Right lung (tissue), 5 donors: Measurements from ENCODE around the gene BLM. TPM values are rescaled to one million over a fixed set of nuclear protein-coding genes. Genes with fewer than 3 reads are reported as not detected.
"Not testable (repeated sequence)": the region's sequence is repeated elsewhere in the genome, so short reads cannot be mapped to it uniquely, and the experiment has no call there.

Source experiments
- DNase-seq, 2 donors: peaks; one replicate each; pipeline ENCODE4 v3.0.0-alpha.2; 2013
- polyA plus RNA-seq, 5 donors: library from polyadenylated mRNA; unstranded; fragments of 120-200 nt; gene quantifications; one replicate each; pipeline versions ENCODE4 v1.2.1 to v1.2.3, GENCODE V29; 2013; ENCODE audit warnings: inconsistent platforms in 1 of 5, low replicate concordance in 1 of 5; ENCODE audit not compliant: insufficient read length in 5 of 5, insufficient read depth in 1 of 5

The BLM gene
- polyA plus RNA-seq, 5 donors, result 6.5 to 16.3 (median 10.5) TPM

DNA sequence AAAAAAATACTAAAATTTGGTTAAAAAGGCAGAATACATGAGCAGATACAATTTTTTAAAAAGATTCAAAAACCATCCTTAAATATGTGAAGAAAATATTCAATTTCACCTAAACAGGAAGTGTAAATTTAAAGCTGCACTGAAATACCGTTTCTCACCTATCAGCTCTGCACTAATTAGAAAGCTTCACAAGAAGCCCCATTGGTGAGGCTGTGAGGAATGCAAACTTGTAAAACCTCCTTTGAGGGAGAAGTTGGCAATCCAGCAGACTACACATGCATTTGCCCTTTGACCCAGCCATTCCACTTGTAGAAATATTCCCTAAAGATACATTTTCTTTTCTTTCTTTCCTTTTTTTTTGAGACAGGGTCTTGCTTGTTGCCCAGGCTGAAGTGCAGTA, 18.8 kb downstream of the BLM start:
- DNase-seq, result no peak

DNA sequence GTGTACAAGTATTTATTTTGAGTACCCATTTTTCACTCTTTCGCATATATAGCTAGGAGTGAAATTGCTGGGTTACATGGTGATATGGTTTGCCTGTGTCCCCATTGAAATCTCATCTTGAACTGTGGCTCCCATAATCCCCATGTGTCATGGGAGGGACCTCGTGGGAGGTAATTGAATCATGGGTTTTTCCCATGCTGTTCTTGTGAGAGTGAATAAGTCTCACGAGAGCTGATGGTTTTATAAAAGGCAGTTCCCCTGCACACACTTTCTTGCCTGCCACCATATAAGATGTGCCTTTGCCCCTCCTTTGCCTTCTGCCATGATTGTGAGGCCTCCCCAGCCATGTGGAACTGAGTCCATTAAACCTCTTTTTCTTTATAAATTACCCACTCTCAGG, 23.4 kb downstream of the BLM start:
- DNase-seq, result not testable (repeated sequence)

DNA sequence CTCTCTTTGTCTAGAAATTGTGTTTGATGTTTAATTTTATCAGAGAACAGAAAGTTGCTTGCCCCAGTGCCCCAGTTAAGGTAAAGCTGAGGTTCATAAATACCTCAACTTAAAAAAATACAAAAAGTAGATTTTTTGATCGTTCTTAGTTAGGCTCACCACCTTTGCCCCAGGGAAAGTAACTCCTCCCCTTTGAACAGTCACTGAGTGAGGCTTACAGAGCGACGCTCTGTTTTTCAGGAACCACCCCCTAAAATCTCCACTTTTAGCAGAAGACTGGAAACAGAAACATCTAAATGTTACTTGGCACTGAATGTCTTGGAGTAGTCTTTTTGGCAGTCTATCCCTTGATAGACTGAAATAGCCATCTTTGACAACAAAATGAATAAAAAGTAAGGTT, 24.9 kb downstream of the BLM start:
- DNase-seq, result no peak

DNA sequence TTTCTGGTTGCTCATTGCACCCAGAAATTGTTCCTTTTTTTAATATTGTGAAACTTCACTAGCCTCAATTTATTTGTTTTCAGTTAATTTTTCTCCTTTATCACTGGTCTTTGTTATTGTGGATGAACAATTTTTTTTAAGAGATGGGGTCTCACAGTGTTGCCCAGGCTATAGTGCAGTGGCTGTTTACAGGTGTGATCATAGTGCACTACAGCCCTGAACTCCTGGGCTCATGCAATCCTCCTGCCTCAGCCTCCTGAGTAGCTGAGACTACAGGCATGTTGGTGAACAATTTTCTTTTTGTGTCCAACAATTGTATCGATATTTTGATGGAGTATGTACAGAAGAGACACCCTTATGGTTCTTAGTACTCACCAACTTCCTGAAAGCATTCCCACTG, 26.3 kb downstream of the BLM start:
- DNase-seq, result no peak

DNA sequence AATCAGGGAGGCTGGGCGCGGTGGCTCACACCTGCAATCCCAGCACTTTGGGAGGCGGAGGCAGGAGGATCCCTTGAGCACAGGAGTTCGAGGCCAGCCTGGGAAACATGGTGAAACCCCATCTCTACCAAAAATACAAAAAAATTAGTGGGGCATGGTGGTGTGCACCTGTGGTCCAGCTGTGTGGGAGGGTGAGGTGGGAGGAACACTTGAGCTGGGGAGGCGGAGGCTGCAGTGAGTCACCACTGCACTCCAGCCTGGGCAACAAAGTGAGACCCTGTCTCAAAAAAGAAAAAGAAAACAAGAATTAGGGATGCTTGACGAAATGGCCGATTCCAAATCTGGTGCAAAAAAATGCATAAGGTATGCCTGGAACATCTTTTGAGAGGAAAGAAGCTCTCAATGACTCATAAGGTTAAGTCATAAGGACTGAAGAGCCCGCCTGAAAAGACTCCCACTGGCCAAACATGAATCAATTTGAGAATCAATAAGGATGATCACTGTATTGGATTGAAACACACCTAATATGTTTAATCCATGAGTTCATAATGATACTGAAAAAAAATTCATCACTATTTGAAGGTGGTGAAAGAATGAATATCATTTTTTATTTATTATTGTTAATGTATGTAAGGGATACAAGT, 27.7 kb downstream of the BLM start:
- no peak for DNase-seq

DNA sequence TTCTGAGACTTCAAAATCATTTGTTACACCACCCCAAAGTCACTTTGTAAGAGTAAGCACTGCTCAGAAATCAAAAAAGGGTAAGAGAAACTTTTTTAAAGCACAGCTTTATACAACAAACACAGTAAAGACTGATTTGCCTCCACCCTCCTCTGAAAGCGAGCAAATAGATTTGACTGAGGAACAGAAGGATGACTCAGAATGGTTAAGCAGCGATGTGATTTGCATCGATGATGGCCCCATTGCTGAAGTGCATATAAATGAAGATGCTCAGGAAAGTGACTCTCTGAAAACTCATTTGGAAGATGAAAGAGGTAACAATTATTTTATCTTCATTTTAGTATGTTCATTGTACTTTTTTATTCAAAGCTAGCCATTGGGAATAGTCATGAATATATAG, 32.6 kb downstream of the BLM start:
- DNase-seq, result no peak

DNA sequence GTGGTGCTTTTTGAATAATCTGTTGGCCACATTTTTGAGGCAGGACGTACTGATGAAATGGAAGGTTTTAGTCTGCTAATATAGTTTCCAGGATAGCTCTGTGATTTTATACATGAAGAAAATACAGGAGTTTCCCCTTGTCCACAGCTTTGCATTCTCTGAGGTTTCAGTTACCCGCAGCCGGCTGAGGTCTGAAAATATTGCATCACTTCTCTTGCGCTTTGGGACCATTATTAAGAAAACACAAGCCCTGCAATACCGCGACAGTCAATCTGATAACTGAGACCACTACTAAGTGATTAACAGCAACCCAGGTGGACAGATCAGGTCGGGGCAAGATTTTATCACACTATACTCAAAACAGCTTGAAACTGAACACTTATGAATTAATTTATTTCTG, 33.0 kb downstream of the BLM start:
- no peak for DNase-seq

DNA sequence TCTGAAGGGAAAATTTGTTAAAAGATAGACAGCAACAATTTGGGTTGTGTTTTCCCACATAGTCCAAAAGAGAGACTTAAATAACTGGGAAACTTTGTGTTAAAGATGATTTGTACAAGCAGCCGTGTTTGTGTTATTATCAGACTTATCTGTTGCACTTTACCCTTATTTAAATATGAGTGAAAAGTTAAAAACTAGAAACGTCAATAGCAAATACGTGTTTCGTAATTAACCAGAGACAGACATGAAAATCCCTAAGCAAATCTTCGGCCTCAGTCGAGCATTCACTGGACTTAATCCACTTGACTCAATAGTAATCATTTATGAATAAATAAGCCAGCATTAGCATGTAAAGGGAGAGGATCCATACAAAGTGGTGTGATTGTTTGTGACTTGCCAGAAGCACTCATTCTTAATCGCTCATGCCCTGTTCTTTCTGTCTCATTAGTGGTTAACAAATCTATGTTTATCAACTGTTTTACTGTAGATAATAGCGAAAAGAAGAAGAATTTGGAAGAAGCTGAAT, 34.2 kb downstream of the BLM start:
- DNase-seq, result no peak

DNA sequence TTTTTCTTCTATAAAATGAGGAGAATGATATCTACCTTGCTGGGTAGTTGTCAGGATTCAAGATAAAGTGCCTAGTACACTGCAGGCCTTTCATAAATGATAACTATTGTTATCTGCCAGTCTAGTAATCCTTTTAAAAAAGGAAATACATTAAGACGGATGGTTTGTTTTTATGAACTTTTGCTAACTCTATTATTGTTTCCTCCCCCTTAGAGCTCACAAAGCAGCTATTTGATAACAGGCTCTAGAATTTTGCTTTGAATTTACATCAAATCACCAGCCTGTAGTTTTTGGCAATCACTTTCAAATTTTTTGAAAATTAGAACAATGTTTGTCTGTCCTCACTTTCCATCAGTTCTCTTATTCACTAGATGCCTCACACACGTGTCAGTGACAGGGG, 39.8 kb downstream of the BLM start:
- DNase-seq, result no peak

DNA sequence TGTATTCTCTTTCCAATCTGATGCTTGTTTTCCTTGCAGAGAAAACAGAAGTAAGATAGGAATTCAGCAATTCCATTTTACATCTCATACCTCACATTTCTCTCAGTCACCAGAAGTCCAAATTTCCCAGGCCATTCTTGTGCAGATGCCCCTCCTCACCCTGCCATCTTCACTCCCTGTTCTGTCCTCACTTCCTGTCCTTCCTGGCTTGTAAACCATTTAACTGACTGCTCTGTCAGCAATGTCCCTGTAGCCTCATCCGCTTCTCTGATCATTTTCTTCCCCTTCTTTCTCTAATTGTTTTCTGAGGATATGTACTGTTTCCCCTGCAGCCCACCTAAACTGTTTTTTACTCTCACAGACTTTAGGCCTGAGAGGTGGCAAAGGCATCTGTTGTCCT, 40.3 kb downstream of the BLM start:
- no peak for DNase-seq

DNA sequence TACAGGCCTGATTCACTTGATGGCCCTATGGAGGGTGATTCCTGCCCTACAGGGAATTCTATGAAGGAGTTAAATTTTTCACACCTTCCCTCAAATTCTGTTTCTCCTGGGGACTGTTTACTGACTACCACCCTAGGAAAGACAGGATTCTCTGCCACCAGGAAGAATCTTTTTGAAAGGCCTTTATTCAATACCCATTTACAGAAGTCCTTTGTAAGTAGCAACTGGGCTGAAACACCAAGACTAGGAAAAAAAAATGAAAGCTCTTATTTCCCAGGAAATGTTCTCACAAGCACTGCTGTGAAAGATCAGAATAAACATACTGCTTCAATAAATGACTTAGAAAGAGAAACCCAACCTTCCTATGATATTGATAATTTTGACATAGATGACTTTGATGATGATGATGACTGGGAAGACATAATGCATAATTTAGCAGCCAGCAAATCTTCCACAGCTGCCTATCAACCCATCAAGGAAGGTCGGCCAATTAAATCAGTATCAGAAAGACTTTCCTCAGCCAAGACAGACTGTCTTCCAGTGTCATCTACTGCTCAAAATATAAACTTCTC, 43.6 kb downstream of the BLM start:
- DNase-seq, result no peak

DNA sequence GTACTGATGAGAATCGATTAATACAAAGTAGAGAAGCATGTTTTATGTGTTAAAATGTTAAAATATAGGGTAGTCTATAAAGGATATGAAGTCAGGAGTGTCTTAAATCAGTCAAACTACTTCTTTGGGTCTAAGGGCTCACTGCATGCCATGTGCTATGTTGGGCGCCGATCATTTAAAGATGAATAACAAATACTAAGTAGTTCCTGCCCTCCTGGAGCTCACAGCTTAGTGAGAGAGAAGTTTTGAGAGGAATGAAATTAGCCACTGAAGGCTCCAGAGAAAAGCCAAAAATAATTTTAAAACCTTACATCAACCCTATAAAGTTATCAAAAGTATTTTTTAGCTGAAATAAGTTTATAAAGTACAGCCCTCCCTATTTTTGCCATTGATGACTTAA, 44.5 kb downstream of the BLM start:
- no peak for DNase-seq

DNA sequence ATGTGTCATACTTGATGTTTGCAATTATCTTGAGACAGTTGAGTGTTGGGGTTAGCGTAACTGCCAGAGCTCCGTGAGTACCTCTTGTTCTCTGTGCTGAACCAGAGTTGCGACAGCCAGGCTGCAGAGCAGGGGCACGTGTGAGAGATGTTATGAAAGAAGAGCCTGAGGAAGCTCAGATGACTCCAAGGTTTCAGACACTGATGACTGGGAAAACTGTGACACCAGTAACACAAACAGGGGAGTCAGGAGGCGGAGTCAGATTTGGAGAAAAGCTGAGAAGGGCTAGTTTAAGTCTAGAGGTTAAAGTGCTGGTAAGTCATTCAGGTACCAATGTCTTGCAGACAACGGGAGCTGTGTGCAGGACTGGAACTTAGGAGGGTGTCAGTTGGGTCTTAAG, 45.0 kb downstream of the BLM start:
- DNase-seq, result no peak

DNA sequence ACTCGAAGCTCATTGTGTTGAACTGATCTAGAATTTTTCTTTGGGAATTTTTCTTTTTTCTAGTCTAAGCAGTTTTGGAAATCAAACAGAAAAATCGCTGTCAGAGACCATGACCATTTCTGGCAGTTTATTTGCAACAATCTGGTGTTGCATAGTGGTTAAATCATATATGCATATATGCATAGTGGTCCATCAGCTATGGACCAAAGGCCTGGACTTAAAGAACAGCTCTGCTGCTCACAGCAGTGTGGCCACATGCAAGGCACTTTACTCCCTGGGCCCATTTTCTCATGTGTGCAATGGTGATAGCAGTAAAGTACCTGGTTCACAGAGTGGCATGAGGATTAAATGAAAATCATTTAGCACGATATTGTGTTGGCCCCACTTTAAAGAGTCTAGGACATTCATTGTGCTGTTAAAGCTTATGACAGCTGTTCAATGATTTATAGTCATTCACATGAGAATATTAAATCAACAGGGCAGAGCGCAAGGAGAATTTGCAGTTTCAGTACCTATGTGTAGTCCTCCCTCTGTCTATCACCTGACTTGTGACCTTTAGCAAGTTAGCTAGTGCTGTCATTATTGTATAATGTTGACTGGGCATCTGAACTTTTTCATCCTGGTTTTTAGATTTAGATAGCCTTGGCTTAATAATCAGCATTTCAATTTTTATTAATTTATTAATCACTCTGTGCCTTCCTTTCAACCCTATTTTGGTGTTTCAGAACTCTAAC, 46.4 kb downstream of the BLM start:
- DNase-seq, result no peak

DNA sequence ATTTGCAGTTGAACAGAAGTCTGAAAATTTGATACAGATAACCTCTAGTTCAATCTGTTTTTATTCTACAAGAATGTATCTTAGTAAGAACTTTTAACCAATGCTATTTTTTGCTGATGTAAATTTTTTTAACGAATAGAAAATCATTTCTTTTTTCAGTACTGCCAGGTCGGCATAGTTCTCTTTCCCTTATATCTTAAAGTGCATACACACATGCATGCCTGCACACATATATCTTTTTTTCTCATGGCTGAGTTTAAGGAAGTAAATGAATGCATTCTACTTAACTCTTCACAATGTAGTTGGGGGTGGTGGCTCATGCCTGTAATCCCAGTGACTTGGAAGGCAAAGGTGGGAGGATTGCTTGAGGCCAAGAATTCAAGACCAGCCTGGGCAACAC, 48.4 kb downstream of the BLM start:
- no peak for DNase-seq

DNA sequence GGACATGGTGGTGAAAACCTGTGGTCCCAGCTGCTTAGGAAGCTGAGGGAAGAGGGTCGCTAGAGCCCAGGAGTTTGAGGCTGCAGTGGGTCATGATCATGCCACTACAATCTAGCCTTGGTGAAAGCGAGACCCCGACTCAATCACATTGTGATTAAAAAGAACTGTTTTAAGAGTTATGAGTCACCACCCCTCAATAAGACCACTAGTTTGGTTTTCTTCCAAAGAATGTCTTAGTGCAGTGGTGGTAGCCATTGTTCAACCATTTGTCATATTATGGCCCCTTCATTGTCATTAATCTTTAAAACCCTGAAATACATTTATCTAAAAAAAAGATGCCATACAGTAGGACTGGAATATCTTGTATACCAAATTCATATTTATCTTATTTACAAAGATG, 48.8 kb downstream of the BLM start:
- no peak for DNase-seq

DNA sequence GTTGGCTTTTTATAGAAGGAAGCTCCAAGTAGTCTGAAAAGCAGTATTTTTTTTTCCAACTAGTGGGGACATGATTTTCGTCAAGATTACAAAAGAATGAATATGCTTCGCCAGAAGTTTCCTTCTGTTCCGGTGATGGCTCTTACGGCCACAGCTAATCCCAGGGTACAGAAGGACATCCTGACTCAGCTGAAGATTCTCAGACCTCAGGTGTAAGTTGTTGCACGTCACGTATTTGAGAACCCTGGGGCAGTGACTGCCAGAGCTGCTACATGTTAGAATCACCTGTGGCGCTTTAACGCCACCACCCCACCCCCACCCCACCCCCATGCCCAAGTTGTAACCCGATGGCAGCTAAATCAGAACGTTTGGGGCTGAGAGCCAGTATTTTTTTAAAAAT, 52.2 kb downstream of the BLM start:
- DNase-seq, result no peak

DNA sequence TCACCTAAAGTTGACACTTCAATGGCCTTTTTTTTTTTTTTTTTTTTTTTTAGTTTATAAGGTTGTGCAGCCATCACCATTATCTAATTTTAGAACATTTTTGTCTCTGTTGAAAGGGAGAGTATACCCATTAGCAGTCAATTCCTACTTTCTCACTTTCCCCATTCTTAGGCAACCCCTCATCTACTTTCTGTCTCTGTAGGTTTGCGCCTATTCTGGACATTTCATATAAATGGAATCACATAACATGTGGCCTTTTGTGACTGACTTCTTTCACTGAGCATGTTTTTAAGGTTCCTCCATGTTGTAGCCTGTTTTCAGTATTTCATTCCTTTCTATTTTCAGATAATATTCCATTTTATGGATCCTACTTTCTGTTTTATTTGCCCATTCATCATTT, 56.3 kb downstream of the BLM start:
- DNase-seq, result no peak

DNA sequence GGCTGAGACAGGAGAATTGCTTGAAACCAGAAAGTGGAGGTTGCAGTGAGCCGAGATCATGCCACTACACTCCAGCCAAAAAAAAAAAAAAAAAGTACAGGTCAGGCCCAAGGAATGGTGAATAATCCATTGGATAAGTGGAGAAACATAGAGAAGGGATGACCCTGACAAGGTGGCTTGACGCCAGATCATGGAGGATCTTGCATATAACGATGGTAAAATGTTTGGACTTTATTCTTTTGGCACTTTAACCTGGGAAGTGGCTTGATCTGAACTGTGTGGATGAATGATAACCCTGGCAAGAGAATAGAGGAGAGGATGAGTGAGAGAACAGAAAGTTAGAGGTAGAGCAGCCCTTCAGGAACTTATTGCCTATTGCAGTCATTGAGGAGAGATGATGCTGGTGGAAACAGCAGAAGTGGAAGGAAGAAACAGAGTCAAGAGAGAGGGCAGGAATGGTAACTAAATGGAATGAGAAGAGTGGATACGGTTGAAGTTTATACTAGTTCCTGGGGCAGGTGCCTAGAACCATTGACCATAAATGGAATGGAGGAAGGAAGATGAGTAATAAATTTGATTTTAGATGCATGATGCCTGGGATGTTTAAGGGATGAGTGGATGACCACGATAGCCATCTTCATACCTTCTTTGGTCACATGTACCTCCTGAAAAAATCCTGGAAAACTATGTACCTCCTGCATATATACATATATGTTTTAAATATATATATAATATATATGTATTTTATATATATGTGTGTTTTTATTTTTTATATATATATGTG, 57.8 kb downstream of the BLM start:
- no peak for DNase-seq

DNA sequence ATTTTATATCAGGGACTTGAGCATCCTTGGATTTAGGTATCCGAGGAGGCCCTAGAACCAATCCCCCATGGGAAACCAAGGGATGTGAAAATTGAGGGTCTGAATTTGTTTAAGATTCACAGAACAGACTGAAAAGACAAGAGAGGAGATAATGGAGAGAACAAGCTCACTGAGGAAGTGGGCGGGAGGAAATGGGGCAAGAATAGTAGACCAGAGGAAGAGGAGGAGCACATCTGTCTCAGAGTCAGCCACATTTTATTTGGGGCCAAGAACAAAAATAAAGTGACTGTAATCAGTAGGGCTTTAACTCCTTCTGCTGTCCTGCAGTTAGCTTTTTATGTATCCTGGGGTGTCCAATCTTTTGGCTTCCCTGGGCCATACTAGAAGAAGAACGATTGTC, 63.8 kb downstream of the BLM start:
- no peak for DNase-seq

DNA sequence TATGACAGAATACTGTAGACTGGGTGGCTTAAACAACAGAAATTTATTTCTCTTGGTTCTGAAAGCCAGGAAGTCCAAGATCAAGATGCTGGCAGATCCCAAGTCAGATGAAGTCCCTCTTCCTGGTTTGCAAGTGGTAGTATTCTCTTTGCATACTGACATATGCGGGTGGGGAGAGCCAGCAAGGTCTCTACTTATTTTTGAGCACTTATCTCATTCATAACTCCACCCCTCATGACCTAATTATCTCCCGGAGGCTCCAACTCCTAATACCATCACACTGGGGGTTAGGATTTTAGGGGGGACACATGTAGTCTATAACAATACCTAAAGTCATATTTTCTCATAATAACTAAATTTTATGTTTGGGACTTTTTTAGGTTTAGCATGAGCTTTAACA, 65.3 kb downstream of the BLM start:
- DNase-seq, result no peak

DNA sequence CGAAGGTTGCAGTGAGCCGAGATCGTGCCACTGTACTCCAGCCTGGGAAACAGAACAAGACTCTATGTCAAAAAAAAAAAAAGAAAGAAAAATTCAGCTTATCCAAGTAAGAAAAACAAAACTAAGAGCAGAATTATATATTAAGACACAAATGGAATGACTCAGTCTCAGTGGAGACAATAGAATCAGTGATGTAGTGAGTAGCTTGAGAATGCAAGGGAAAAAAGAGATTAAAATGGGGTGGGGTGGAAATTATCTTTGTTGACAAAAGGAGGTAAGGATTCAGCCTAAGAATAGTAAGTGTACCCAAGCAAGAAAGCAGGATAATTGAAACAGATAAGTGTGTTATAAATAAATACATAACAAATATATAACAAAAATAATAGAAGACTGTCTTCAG, 70.7 kb downstream of the BLM start:
- DNase-seq, result no peak

DNA sequence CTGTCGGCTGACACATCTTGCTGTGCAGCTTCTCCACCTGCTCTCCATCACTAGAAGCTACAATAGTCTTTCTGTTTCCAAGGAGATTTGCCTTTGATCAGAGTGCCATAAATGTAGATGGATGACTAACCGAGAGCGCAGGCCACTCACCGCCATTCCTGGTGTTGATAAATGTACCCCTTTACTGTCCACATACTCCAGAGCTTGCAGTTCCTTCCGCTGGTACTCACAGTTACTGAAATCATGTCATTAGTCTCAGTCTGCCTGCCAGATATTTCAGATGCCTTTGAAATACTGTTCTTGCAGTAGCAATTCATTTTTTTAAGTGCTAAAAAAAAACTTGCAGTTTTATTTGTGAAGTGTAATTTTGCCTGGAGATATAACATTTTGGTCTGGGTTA, 72.3 kb downstream of the BLM start:
- no peak for DNase-seq
